Measurements from ENCODE around the gene PDHB. TPM values are rescaled to one million over a fixed set of nuclear protein-coding genes. Genes with fewer than 3 reads are reported as not detected.

The PDHB gene
- 60.4 and 63.7 TPM in 2 replicates for total RNA-seq (2014; rRNA removed; shearing (Covaris generic))

DNA sequence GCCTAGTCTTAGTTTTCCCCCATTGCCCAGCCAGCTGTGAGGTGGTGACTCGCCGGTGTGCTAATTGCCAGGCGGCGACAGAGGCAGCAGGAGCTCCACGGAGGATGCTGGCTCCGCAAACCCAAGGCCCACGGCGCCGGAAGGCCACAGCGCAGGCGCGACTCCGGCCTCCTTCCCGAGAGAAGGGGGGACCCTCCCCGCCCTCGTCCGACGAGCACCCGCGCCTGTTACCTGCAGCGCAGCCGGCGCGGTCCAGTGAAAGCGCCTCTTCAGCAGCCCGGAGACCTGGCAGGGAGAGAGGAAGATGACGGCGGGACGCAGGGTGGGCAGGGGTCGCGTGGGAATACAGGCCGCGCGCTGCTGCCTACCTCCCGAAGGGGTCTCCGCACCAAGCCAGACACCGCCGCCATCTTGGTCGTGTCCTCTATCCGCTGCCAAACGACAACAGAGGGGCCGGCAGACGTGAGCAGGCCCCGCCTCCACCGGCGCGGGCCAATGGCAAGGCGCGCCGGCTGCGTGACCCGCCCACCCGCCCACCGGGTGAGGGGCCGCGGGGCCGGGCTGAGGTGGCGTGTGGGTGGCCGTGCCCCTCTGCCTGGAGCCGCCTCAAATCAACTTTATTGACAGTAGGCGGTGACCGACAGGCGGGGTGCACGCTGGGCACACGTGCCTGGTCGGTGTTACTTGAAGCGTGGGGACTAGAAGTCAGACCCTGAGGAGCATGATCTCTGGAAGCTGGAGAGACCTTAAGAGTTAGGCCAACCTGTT, at the start of gene PDHB:
TSS of gene PDHB (minus strand) at position 433 of the 768 bp plus-strand sequence. CDS start at position 410, 23 bp downstream.
- H3K9me3 ChIP-seq (replicated peaks), result no peaks in the 10 kb centered on the region
- no peaks in the 10 kb centered on the region for H3K27me3 ChIP-seq
- peaks cover 16% of the 10 kb centered on the region for H3K4me1 ChIP-seq
- peak; percentile 86 for DNase-seq
- H3K4me3 ChIP-seq, result peak within 1 kb of the TSS; percentile 97
- peak within 1 kb of the TSS; percentile 96 for H3K27ac ChIP-seq
- peaks cover 8% of the 10 kb centered on the region; the same call in 1 of the 2 replicates for H3K36me3 ChIP-seq

- Histone ChIP-seq H3K9me3 (replicated peaks) (no peaks in the 10 kb centered on the region), H3K4me3 (no peak overlapping the region), H3K4me1 (no peaks in the 10 kb centered on the region), H3K27ac (no peak overlapping the region), H3K36me3 (no peaks in the 10 kb centered on the region), H3K27me3 (no peaks in the 10 kb centered on the region)
- no peak for DNase-seq
Observed at GRCh38 chr3:58482917-58483636, 49.4 kb upstream of the PDHB start.

- H3K4me1 ChIP-seq, result no peaks in the 10 kb centered on the region
- DNase-seq, result no peak
- no peaks in the 10 kb centered on the region for H3K27me3 ChIP-seq
- H3K4me3 ChIP-seq, result no peak overlapping the region
- no peaks in the 10 kb centered on the region for H3K36me3 ChIP-seq
- no peaks in the 10 kb centered on the region for H3K9me3 ChIP-seq (replicated peaks)
- no peak overlapping the region for H3K27ac ChIP-seq
Observed at GRCh38 chr3:58480309-58480708, 46.7 kb upstream of the PDHB start.

DNA sequence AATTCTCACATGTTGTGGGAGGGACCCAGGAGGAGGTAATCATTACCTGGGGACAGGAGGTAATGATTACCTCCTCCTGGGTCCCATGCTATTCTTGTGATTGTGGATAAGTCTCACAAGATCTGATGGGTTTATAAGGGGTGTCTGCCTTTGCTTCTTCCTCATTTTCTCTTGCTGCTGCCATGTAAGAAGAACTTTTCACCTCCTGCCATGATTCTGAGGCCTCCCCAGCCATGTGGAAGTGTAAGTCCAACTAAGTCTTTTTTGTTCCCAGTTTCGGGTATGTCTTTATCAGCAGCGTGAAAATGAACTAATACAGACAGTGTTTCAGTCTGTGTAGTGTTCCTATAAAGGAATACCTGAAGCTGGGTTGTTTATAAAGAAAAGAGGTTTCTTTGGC, 45.1 kb upstream of the PDHB start:
- Histone ChIP-seq H3K36me3 (no peaks in the 10 kb centered on the region), H3K4me3 (no peak overlapping the region), H3K27me3 (no peaks in the 10 kb centered on the region), H3K27ac (no peak overlapping the region), H3K4me1 (no peaks in the 10 kb centered on the region), H3K9me3 (replicated peaks) (no peaks in the 10 kb centered on the region)
- no peak for DNase-seq

DNA sequence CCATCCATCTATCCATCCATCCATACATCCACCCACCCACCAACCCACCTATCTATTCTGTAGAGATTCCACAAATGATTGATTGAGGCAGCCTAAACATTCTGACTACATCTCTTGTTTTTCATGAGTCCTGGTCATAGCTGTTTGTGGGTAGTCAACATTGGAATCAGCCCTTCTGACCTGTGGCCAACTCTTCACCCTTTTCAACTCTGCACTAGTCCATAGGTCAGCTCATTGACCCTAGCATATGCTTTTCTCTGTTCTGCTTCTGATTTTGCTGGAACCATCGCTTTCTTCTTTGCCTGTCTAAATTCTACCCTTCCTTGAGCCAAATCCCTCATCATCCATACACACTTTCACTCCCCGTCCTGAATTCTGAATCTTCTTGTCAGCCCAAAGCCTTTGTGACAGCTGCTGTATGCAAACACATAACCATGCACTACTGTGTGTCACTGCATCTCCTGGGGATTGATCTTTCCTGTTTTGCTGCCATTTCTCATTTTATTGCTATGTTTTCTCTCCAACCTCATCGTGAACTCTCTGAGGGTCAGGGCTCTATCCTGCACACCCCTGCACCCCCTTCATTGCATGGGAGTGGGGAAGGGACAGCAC, 41.4 kb upstream of the PDHB start:
- Histone ChIP-seq H3K9me3 (replicated peaks) (no peaks in the 10 kb centered on the region), H3K36me3 (no peaks in the 10 kb centered on the region), H3K27ac (no peak overlapping the region), H3K27me3 (no peaks in the 10 kb centered on the region), H3K4me1 (peaks cover 17% of the 10 kb centered on the region), H3K4me3 (no peak overlapping the region)
- no peak for DNase-seq

DNA sequence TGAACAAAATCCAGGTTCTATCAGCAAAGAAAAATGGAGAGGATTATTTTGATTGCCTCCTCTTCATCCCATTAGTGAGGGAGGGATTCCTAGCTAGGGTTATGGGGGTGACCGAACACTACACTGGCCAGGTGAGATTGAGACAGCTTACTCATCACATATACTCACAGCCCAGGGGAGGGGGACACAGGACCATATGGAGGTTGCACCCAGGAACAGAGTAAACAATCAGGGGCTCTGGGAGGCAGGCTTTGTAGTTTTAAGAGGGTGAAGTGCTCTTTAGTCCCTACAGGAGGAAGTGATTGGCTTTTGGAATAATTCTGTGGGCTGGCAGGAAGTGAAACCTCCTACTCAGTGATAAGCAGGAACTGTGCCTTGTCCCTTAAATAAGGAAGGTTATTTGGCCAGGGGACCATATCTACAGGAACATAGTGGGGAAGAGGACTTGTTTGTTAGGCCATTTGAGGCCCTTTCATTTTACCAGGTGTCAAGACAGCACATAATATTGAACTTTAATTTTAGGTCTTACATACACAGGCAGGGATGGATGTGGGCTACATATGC, 40.8 kb upstream of the PDHB start:
- H3K4me1 ChIP-seq, result peaks cover 17% of the 10 kb centered on the region
- DNase-seq, result no peak
- no peaks in the 10 kb centered on the region for H3K36me3 ChIP-seq
- no peak overlapping the region for H3K27ac ChIP-seq
- no peak overlapping the region for H3K4me3 ChIP-seq
- H3K27me3 ChIP-seq, result no peaks in the 10 kb centered on the region
- H3K9me3 ChIP-seq (replicated peaks), result no peaks in the 10 kb centered on the region

DNA sequence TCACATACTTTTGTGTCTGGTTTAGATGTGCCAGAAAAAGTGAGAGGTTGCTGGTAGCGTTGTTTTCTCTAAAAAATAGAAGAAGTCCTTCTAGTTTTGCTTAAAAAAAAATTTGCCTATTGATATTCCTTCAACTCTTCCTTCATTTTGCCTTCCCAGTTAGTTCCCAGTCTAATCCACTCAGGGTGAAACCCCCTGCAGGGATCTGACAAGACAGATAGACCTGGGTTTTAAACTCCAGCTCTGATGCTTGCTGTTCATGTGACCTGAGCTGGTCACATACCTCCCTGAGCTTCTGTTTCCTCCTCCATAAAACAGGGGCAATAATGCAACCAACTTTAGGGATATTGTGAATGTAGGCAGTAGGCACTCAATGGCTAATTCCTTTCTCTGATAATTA, 39.6 kb upstream of the PDHB start:
- DNase-seq, result no peak
- Histone ChIP-seq H3K27ac (no peak overlapping the region), H3K4me3 (no peak overlapping the region), H3K36me3 (no peaks in the 10 kb centered on the region), H3K4me1 (peaks cover 17% of the 10 kb centered on the region), H3K27me3 (no peaks in the 10 kb centered on the region), H3K9me3 (replicated peaks) (no peaks in the 10 kb centered on the region)

DNA sequence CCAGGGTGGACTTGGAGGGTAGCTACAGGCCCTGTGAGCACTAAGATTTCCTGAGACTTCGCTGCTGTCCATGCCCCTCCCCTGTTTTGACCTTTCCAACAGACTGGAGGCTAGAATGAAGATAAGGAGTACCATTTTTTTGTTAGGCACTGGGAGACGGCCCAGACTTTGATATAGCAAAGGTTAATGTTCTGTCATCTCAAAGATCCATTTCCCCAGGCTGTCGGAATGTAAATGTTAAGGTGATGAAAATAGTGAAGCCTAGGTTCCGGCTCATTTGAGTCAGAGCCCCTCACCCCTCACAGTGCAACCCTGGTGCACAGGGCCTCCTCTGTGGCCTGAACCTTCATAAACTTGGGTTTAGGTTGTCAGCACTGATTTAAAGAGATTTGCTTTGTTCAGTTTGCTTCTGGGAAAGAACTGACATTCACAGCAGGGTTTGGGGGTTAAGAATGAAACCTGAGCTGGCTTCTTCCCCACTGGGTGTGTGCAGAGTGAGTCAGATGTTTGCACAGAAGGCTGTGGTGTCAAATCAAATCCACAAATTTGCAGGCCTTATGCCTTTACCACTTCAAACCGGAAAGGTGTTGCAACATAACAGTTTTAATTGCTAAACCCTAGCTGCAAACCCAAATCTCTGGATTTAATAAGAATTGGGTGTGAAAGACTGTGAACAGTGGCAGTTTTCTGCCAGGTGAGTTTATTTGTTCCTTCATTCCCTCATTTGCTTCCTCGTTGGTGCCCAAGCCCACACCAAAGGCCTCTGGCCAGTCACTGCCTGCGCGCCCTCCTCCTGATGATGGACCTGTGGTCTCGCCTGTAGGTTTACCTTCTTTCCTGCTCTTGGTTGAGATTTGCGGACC, 37.6 kb upstream of the PDHB start:
- peak; percentile 63 to 75 for DNase-seq
- Histone ChIP-seq H3K36me3 (no peaks in the 10 kb centered on the region), H3K4me3 (no peak overlapping the region), H3K9me3 (replicated peaks) (no peaks in the 10 kb centered on the region), H3K27me3 (no peaks in the 10 kb centered on the region), H3K4me1 (peaks cover 17% of the 10 kb centered on the region), H3K27ac (no peak overlapping the region)

- Histone ChIP-seq H3K27me3 (no peaks in the 10 kb centered on the region), H3K36me3 (no peaks in the 10 kb centered on the region), H3K9me3 (replicated peaks) (no peaks in the 10 kb centered on the region), H3K27ac (no peak overlapping the region), H3K4me1 (peaks cover 17% of the 10 kb centered on the region), H3K4me3 (no peak overlapping the region)
- peak; percentile 19 to 49 for DNase-seq
Observed at GRCh38 chr3:58470363-58471024, 36.9 kb upstream of the PDHB start.

GRCh38 chr3:58469096-58469495, 35.5 kb upstream of the PDHB start:
- Histone ChIP-seq H3K9me3 (replicated peaks) (no peaks in the 10 kb centered on the region), H3K36me3 (no peaks in the 10 kb centered on the region), H3K27me3 (no peaks in the 10 kb centered on the region), H3K4me3 (no peak overlapping the region), H3K4me1 (peaks cover 17% of the 10 kb centered on the region), H3K27ac (no peak overlapping the region)
- DNase-seq, result no peak

DNA sequence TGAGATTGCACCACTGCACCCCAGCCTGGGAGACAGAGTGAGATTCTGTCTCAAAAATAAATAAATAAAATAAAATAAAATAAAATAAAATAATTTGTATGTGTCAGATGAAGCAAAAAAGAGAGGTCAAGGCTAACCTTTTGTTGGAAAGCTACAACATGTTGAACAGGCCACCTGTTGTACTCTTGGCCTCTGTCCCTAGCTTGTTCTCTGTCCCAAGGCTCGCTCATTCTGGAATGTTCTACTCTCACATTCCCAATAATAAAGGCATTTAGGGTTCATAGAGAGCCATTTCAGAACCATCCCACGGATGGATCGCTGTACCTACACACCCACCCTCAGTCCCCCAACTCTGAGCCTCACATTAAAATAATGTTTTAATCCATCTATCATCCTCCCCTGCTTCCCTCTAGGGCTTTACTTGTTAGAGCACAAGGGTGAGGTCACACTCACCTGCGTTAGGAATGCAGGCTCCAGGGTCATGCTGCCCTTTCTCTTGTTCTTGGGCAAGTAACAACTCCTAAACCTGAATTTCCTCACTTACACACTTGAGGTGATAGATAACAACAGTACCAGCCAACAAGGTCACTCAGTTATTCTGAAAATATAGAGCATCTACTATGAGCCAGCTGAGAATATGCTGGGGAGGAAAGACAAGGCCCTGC, 33.4 kb upstream of the PDHB start:
- Histone ChIP-seq H3K4me1 (peaks cover 23% of the 10 kb centered on the region), H3K36me3 (no peaks in the 10 kb centered on the region), H3K27me3 (no peaks in the 10 kb centered on the region), H3K9me3 (replicated peaks) (no peaks in the 10 kb centered on the region), H3K27ac (no peak overlapping the region), H3K4me3 (no peak overlapping the region)
- no peak for DNase-seq

DNA sequence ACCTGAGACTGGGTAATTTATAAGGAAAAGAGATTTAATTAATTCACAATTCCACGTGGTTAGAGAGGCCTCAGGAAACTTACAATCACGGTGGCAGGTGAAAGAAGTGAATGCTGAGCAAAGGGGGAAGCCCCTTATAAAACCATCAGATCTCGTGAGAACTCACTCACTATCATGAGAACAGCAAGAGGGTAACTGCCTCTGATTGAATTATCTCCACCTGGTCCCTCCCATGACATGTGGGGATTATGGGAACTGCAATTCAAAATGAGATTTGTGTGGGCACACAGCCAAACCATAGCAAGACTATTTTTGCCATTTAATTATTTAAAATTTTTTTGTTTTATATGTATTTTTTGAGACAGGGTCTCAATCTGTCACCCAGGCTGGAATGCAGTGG, 31.2 kb upstream of the PDHB start:
- H3K36me3 ChIP-seq, result no peaks in the 10 kb centered on the region
- H3K4me3 ChIP-seq, result no peak overlapping the region
- DNase-seq, result no peak
- H3K27me3 ChIP-seq, result no peaks in the 10 kb centered on the region
- H3K4me1 ChIP-seq, result peaks cover 7% of the 10 kb centered on the region; the same call in 1 of the 2 replicates
- H3K27ac ChIP-seq, result no peak overlapping the region
- H3K9me3 ChIP-seq (replicated peaks), result no peaks in the 10 kb centered on the region

DNA sequence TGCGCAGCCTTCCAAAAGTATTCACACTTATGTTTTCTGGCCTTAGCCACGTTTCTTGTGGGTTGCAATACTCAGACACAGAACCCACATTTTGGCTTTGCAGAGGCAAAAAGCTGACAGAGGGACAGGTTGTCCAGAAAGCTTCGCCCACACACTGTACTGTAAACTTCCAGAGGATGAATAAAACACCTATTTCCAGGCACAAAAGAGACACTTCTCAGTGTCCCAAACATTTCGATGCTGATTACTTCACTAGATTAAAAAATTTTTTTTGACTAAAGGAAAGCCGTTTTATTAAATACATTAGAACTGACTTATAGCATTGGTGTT, 30.3 kb upstream of the PDHB start:
- H3K9me3 ChIP-seq (replicated peaks), result no peaks in the 10 kb centered on the region
- no peak overlapping the region; the same call in 1 of the 2 replicates for H3K4me3 ChIP-seq
- peaks cover 7% of the 10 kb centered on the region; the same call in 1 of the 2 replicates for H3K4me1 ChIP-seq
- H3K27ac ChIP-seq, result no peak overlapping the region
- H3K27me3 ChIP-seq, result no peaks in the 10 kb centered on the region
- H3K36me3 ChIP-seq, result no peaks in the 10 kb centered on the region
- no peak for DNase-seq
